Fibroblast of lung (primary cell): ENCODE measurements around the gene FBXL13.

Experiments
- CTCF ChIP-seq, 2 donors: IDR thresholded peaks in 1 of 2; conservative IDR thresholded peaks in 1 of 2; 1 replicate in 1 of 2; 2 replicates in 1 of 2; pipeline ENCODE4 v1.5.1; 2011 to 2012; ENCODE audit warnings: low read length in 2 of 2, control low read depth in 1 of 2, inconsistent platforms in 1 of 2, low read depth in 1 of 2, mild to moderate bottlenecking in 1 of 2
- EZH2 ChIP-seq: IDR thresholded peaks from 2 replicates; pipeline ENCODE4 v1.5.1; 2012; ENCODE audit warnings: low read length, control low read depth, mild to moderate bottlenecking; ENCODE audit errors: missing control alignments

- no peak for TF ChIP-seq CTCF (conservative IDR thresholded peaks at IDR 0.05 in 1 of 2, IDR thresholded peaks at IDR 0.05 in 1 of 2; ENCODE audit: low read depth in 1 of 2, low read length in 2 of 2)
- TF ChIP-seq EZH2, result no peak
Observed at GRCh38 chr7:102888561-102889233, 185.9 kb downstream of the FBXL13 start.
